ENCODE results near the gene RBM41. TPM values are rescaled to one million over a fixed set of nuclear protein-coding genes. Genes with fewer than 3 reads are reported as not detected.

Gene RBM41
- total RNA-seq, 3 donors from 2014 or later = 15.6 to 26.4 (median 20.7) TPM

GRCh38 chrX:107154787-107155620 is 36.4 kb upstream of the RBM41 start:
- DNase-seq (no peak), ATAC-seq (no peak)
- intact Hi-C loops (cut with DNase I, micrococcal nuclease) = no loop called here
- Histone ChIP-seq H3K9me3 (no peaks in the 10 kb centered on the region), H3K4me3 (no peak overlapping the region), H3K4me1 (ENCODE audit: low read depth) (no peaks in the 10 kb centered on the region), H3K36me3 (ENCODE audit: low read depth) (no peaks in the 10 kb centered on the region)
- TF ChIP-seq CTCF (IDR thresholded peaks at IDR 0.05) = no peak

GRCh38 chrX:107153005-107153404 is 34.4 kb upstream of the RBM41 start:
- no peak for ATAC-seq
- no peak overlapping the region for H3K4me3 ChIP-seq
- intact Hi-C loops (cut with DNase I, micrococcal nuclease) = no loop called here
- DNase-seq = no peak
- H3K9me3 ChIP-seq = no peaks in the 10 kb centered on the region
- no peaks in the 10 kb centered on the region for H3K4me1 ChIP-seq (ENCODE audit: low read depth)
- H3K36me3 ChIP-seq (ENCODE audit: low read depth) = no peaks in the 10 kb centered on the region
- TF ChIP-seq CTCF (IDR thresholded peaks at IDR 0.05) = no peak

- no peak for TF ChIP-seq CTCF (IDR thresholded peaks at IDR 0.05)
- Histone ChIP-seq H3K4me3 (no peak overlapping the region), H3K4me1 (ENCODE audit: low read depth) (no peaks in the 10 kb centered on the region), H3K9me3 (no peaks in the 10 kb centered on the region), H3K36me3 (ENCODE audit: low read depth) (no peaks in the 10 kb centered on the region)
- no peak for ATAC-seq
- no peak for DNase-seq
- intact Hi-C loops (cut with DNase I, micrococcal nuclease) = no loop called here
Measured at GRCh38 chrX:107146670-107147069, 28.0 kb upstream of the RBM41 start.

- TF ChIP-seq CTCF (IDR thresholded peaks at IDR 0.05) = no peak
- no peak for ATAC-seq
Measured at GRCh38 chrX:107135965-107136307, 17.3 kb upstream of the RBM41 start.

GRCh38 chrX:107135049-107135964 is 16.7 kb upstream of the RBM41 start:
- intact Hi-C loops (cut with DNase I, micrococcal nuclease) = no loop called here
- TF ChIP-seq CTCF (IDR thresholded peaks at IDR 0.05) = no peak
- no peaks in the 10 kb centered on the region for H3K36me3 ChIP-seq (ENCODE audit: low read depth)
- H3K4me1 ChIP-seq (ENCODE audit: low read depth) = no peaks in the 10 kb centered on the region
- ATAC-seq = peak; percentile 83
- H3K9me3 ChIP-seq = no peaks in the 10 kb centered on the region
- DNase-seq = no peak
- no peak overlapping the region for H3K4me3 ChIP-seq

More at GRCh38 chrX:107135965-107136307, 17.3 kb upstream of the RBM41 start:
- Histone ChIP-seq H3K4me3 (no peak overlapping the region), H3K4me1 (ENCODE audit: low read depth) (no peaks in the 10 kb centered on the region), H3K9me3 (no peaks in the 10 kb centered on the region), H3K36me3 (ENCODE audit: low read depth) (no peaks in the 10 kb centered on the region)
- intact Hi-C loops (cut with DNase I, micrococcal nuclease) = no loop called here
- no peak for DNase-seq
